ENCODE results near the gene LTA4H.
"Not testable (repeated sequence)": the region's sequence is repeated elsewhere in the genome, so short reads cannot be mapped to it uniquely, and the experiment has no call there.

Gene LTA4H

DNA sequence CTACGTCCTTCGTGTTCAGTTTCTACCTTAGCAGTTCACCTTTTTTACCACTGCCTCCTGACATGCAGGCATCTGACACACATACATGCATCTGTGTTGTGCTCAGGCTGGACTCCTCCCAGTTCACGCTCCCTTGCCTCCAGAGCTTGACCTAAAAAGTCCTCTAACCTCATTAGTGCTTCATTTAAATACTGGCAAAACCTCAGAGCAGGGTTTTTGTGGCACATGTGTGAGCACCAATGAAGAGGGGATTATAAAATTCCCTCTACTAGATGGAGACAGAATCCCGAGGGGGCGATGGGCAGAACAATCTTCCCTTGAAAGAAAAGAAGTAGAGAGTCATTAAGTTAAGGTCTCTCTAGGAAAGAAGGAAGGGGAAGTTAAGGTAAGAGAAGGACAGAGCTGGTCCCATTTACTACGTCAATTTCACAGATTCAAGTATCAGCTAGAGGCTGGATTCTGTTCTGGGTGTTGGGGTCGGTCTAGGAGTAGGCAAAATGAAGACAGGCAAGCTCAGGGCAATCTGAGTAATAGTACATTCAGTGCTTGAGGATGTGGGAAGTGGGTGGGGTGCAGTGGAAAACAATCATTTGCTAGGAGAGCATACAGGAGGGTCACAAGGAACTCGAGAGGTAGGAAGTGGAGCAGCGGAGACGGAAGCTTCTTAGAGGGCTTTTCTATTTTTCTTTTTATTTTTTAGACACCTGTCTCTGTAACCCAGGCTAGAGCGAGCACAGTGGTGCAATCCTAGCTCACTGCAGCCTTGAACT is 46.7 kb downstream of the LTA4H start:
- DNase-seq, result no peak

DNA sequence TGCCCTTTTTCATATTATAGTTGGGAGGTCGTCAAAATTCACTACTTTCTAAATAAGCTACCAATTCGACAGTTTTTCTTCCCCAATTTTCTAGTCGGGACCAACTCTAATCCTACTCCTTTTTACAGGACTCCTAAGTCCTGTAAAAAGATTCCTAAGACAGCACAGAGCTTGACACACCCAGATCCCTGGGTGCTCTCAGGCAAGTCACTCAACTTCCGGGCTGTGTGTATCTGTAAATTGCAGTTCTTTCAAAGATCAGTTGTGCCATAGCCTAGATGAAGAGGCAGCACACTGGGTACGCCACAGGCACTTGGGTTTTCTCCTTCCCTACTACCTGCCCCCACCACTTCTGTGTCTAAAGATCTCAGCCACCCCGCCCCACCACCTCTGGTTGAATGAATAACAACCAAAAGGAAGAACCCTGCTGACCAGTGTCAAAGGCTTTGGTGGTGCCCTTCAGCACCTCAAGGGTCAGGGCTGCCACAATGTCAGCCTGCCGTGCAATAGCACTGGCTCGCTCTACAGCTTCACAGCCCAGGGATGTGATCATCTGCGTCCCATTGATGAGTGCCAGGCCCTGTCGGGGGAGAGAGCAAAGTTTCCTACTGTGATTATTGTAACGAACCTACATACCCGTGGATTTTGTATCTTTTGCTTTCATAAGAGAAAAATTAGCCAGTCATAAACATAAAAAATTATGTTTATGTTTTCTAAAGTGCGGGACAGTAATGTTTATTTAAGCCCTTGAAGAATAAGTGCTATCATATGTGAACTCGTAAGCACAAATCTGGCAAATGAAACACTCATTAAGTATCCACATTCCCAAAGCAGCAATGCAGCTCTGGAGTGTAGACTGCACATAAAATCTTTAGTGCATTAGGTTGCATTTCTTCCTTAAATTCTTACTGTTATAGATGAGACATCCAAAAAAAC is 48.5 kb downstream of the LTA4H start:
- DNase-seq, result no peak

DNA sequence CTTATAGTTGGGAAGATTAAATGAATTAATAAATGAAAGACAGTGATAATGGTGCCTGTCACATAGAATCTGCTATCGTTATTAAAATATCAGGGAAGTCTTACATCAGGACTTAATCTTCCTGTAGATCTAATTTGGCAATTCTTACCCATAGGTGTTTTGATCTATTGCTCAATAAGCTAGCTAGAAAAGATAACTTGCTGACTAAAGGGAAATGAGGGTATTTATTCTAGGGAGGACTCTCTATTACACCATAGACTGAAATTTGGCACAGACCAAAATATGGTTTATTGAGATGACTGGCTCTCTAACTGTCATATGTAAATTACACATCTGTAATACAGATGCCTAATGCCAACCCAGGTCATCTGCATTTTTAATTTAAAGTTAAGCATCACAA is 50.7 kb downstream of the LTA4H start:
- no peak for DNase-seq

GRCh38 chr12:95982602-95983001 is 52.8 kb downstream of the LTA4H start:
- DNase-seq, result no peak

- no peak for DNase-seq
Measured at GRCh38 chr12:95980437-95980836, 55.0 kb downstream of the LTA4H start.

- no peak for DNase-seq
Measured at GRCh38 chr12:95978774-95979173, 56.6 kb downstream of the LTA4H start.

GRCh38 chr12:95978351-95978750 is 57.0 kb downstream of the LTA4H start:
- no peak for DNase-seq

- no peak for DNase-seq
Measured at GRCh38 chr12:95977764-95978305, 57.6 kb downstream of the LTA4H start.

- DNase-seq, result no peak
Measured at GRCh38 chr12:95976416-95976832, 59.0 kb downstream of the LTA4H start.

DNA sequence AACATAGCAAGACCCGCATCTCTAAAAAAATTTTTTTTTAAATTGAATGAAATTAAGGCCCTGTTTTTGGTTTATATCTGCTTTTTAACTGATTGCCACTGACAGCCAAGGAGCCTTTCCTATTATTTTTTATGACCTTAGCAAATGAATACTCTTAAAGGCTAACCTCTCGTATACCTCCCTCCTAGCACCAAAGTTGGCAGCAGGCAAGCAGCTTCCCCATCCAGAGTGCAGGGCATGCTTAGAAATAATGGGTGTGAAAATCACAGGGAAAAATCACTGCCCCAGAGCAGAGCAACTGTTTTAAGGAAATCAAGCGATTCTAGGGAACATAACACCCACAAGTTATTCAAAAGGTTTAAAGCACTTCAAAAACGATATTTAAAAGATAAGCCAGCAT is 59.9 kb downstream of the LTA4H start:
- DNase-seq, result no peak

DNA sequence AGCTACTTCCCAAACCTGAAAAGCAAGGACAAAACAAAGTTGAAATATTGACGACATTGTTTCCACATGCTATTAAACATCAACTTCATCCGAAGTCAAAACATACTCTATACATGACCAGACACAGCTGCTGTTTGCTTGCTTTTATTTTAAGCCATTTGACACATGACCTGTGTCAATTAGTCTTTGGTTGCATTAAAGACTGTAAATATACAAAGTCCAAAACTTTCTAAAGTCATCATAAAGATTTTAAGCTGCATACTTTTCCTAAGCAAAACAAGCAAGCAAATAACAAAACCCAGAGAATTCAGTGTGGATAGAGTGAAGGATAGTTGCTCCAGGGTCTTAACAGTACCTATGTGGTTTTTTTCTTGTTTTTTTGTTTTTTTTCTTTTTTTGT is 61.0 kb downstream of the LTA4H start:
- DNase-seq, result no peak

- DNase-seq, result no peak
Measured at GRCh38 chr12:95972832-95973456, 62.4 kb downstream of the LTA4H start.

GRCh38 chr12:95970905-95971304 is 64.5 kb downstream of the LTA4H start:
- no peak for DNase-seq

- DNase-seq, result not testable (repeated sequence)
Measured at GRCh38 chr12:95969116-95969515, 66.3 kb downstream of the LTA4H start.

- no peak for DNase-seq
Measured at GRCh38 chr12:95967301-95967700, 68.1 kb downstream of the LTA4H start.

GRCh38 chr12:95966287-95966870 is 69.0 kb downstream of the LTA4H start:
- DNase-seq, result peak; percentile 27

DNA sequence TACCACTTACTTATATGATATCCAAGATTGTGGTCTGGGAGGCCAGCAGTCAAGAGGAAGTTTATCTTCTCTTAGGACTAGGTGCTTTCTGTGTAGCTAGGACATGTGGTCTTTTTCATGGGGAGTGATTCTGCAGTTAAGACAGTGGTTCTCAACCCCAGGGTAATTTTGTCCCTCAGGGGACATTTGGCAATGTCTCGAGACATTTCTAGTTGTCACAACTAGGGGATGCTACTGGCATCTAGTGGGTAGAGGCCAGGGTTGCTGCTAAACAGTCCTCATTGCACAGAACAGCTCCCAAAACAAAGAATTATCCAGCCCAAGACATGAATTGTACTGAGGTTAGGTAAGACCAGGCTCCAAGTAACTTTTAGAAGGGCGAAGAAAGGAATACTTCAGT is 72.3 kb downstream of the LTA4H start:
- DNase-seq, result peak; percentile 30

DNA sequence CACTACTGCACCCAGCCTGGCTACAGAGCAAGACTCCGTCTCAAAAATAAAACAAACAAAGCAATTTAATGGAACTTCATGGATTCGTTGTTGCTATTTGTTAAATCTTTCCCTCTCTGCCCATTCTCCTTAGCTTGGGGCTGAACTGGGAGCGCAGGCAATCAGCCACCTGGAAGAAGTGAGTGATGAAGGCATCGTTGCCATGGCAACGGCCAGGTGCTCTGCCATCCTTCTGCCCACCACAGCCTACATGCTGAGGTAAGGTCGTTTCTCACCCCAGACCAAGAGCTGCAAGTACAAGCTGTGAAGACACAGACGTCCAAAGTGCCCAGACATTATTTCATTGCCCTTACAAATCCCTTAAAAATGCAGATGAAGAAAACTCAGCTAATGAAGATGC is 73.2 kb downstream of the LTA4H start:
- peak; percentile 49 for DNase-seq

DNA sequence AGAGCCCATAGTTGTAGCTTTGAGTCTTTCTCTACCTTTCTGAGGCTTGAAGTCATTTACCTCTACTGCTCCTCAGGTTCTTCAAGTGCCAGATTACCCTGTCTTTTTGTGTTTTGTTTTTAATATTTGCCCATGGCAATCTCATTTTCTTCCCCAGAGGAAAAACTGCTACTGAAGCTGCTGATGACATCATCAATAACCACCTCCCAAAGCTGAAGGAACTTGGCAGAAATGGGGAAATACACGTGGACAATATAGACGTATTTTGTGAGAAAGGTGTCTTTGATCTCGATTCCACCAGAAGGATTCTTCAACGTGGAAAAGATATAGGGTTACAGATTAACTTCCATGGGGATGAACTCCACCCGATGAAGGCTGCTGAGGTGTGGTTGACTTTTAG is 75.1 kb downstream of the LTA4H start:
- no peak for DNase-seq

DNA sequence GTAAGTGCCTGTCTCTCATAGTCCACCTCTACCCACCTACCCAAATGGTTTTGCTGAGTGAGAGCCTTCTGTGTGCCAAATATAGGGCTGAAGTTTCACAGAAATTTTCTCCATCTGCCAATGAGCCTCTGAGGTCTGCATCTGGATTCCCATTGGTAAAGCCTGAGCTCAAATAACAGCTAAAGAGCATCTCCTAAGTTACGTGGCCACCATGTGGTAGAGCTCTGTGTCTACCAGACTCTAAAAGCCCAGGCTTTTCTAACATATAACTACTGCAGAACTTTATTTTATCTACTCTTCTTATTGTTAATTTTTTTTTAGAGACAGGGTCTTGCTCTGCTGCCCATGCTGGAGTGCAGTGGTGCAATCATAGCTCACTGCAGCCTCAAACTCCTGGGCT is 76.3 kb downstream of the LTA4H start:
- DNase-seq, result peak; percentile 64

GRCh38 chr12:95956557-95957145 is 78.7 kb downstream of the LTA4H start:
- DNase-seq, result no peak

- DNase-seq, result no peak
Measured at GRCh38 chr12:95955549-95956159, 79.7 kb downstream of the LTA4H start.
